RWPE2 (cell line): ENCODE data around the gene ARL15.

ENCODE experiments used
- ATAC-seq: fragments of 200-7000 bp; cut with Tn5 transposase; 3 replicates; pipeline ENCODE4 v1.9.1; 2021; ENCODE audit warnings: low read depth
- DNase-seq: peaks from one replicate; pipeline ENCODE4 v3.0.0-alpha.2; 2020; ENCODE audit warnings: low spot score
- H3K27ac ChIP-seq: fragments of 450-650 bp; 2 replicates; pipeline ENCODE4 v1.5.1; 2017; ENCODE audit warnings: mild to moderate bottlenecking; ENCODE audit not compliant: poor library complexity, severe bottlenecking
- H3K27me3 ChIP-seq: fragments of 250-450 bp; sonication (Bioruptor Pico); 2 replicates; pipeline ENCODE4 v1.5.1; 2021; ENCODE audit warnings: mild to moderate bottlenecking, moderate library complexity; ENCODE audit not compliant: insufficient read depth, poor library complexity, severe bottlenecking
- H3K36me3 ChIP-seq: fragments of 250-450 bp; sonication (Bioruptor Pico); 2 replicates; pipeline ENCODE4 v1.5.1; 2020; ENCODE audit warnings: low read depth, mild to moderate bottlenecking, moderate library complexity
- H3K4me1 ChIP-seq: fragments of 250-450 bp; sonication (Bioruptor Pico); 2 replicates; pipeline ENCODE4 v1.5.1; 2021; ENCODE audit warnings: mild to moderate bottlenecking, moderate library complexity; ENCODE audit not compliant: insufficient read depth, poor library complexity, severe bottlenecking
- H3K4me3 ChIP-seq: fragments of 250-450 bp; sonication (Bioruptor Pico); 2 replicates; pipeline ENCODE4 v1.5.1; 2021; ENCODE audit warnings: mild to moderate bottlenecking, moderate library complexity; ENCODE audit not compliant: severe bottlenecking
- H3K9me3 ChIP-seq: fragments of 250-450 bp; sonication (Bioruptor Pico); 2 replicates; pipeline ENCODE4 v1.5.1; 2021; ENCODE audit warnings: mild to moderate bottlenecking, moderate library complexity; ENCODE audit not compliant: severe bottlenecking
- TF ChIP-seq, protein P1 (sequence below): fragments of 450-650 bp; IDR thresholded peaks from one replicate; pipeline ENCODE4 v1.5.1; 2017; ENCODE audit warnings: mild to moderate bottlenecking, moderate library complexity; ENCODE audit not compliant: poor library complexity, severe bottlenecking

Gene ARL15

DNA sequence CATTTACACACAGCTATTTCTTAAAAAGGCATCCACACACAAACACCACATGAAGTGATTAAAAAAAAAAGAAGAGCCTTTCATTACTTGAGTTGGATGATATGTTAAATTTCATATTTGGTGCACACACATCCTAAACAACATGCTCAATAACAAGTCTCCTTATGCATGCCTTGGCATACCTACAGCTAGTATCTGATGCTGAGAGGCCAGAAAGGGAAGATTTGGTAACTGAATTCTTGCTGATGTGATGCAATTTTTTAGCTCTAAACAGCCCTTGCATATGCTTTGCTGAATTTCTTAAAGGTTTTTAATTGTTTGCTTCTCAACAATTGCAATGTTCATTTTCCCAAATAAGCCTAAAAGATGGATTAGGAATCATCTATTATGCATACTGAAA is 338.8 kb downstream of the ARL15 start:
- no peak for DNase-seq
- no peak overlapping the region for H3K27ac ChIP-seq
- H3K27me3 ChIP-seq, result no peaks in the 10 kb centered on the region
- H3K4me3 ChIP-seq, result no peak overlapping the region
- TF ChIP-seq, protein P1, sequence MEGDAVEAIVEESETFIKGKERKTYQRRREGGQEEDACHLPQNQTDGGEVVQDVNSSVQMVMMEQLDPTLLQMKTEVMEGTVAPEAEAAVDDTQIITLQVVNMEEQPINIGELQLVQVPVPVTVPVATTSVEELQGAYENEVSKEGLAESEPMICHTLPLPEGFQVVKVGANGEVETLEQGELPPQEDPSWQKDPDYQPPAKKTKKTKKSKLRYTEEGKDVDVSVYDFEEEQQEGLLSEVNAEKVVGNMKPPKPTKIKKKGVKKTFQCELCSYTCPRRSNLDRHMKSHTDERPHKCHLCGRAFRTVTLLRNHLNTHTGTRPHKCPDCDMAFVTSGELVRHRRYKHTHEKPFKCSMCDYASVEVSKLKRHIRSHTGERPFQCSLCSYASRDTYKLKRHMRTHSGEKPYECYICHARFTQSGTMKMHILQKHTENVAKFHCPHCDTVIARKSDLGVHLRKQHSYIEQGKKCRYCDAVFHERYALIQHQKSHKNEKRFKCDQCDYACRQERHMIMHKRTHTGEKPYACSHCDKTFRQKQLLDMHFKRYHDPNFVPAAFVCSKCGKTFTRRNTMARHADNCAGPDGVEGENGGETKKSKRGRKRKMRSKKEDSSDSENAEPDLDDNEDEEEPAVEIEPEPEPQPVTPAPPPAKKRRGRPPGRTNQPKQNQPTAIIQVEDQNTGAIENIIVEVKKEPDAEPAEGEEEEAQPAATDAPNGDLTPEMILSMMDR, result no peak
- ATAC-seq, result no peak
- H3K9me3 ChIP-seq, result no peaks in the 10 kb centered on the region
- no peaks in the 10 kb centered on the region for H3K36me3 ChIP-seq
- H3K4me1 ChIP-seq, result no peaks in the 10 kb centered on the region

- no peaks in the 10 kb centered on the region for H3K36me3 ChIP-seq
- no peaks in the 10 kb centered on the region for H3K27me3 ChIP-seq
- TF ChIP-seq, protein P1, result no peak
- DNase-seq (no peak), ATAC-seq (no peak)
- H3K4me1 ChIP-seq, result no peaks in the 10 kb centered on the region
- H3K27ac ChIP-seq, result no peak overlapping the region
- no peak overlapping the region for H3K4me3 ChIP-seq
- no peaks in the 10 kb centered on the region for H3K9me3 ChIP-seq
These were observed 339.2 kb downstream of the ARL15 start for GRCh38 chr5:53971131-53971530.

GRCh38 chr5:53970475-53970874 is 339.9 kb downstream of the ARL15 start:
- H3K4me1 ChIP-seq, result no peaks in the 10 kb centered on the region
- ATAC-seq (no peak), DNase-seq (no peak)
- H3K9me3 ChIP-seq, result no peaks in the 10 kb centered on the region
- H3K36me3 ChIP-seq, result no peaks in the 10 kb centered on the region
- TF ChIP-seq, protein P1, result no peak
- H3K27me3 ChIP-seq, result no peaks in the 10 kb centered on the region
- no peak overlapping the region for H3K27ac ChIP-seq
- H3K4me3 ChIP-seq, result no peak overlapping the region

GRCh38 chr5:53969176-53969730 is 341.1 kb downstream of the ARL15 start:
- no peaks in the 10 kb centered on the region for H3K36me3 ChIP-seq
- no peak for ATAC-seq
- H3K4me1 ChIP-seq, result no peaks in the 10 kb centered on the region
- no peaks in the 10 kb centered on the region for H3K9me3 ChIP-seq
- H3K4me3 ChIP-seq, result no peak overlapping the region
- no peak for DNase-seq
- no peak overlapping the region for H3K27ac ChIP-seq
- TF ChIP-seq, protein P1, result no peak
- no peaks in the 10 kb centered on the region for H3K27me3 ChIP-seq

DNA sequence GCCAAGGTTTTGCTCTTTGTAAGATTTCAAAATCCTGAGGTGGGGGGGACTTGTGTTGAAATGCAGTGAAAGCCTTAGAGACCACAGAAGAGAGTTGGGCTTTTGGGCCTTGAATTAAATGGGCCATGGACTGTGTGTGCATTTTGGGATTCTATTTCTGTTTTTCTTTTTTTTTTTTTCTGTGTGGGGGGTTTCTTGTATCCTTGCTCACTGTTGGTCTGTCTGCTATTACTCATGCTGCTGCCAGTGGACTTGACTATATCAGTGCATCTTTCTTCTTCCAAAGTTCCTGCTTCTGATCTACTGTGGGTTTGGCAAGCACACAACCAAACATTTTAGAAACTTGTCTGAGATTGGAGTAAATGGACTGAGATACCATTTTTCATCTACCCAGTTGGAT is 344.9 kb downstream of the ARL15 start:
- Histone ChIP-seq H3K27me3 (no peaks in the 10 kb centered on the region), H3K27ac (no peak overlapping the region), H3K4me1 (no peaks in the 10 kb centered on the region), H3K4me3 (no peak overlapping the region), H3K36me3 (no peaks in the 10 kb centered on the region), H3K9me3 (no peaks in the 10 kb centered on the region)
- TF ChIP-seq, protein P1, result no peak
- ATAC-seq, result no peak
- no peak for DNase-seq
